H1 (cell line): Measurements from ENCODE around the gene AFAP1L2. TPM values are rescaled to one million over a fixed set of nuclear protein-coding genes. Genes with fewer than 3 reads are reported as not detected.

Experiments
- TAF7 ChIP-seq: optimal IDR thresholded peaks from 2 replicates; pipeline ENCODE3; 2011; ENCODE audit warnings: low read depth, mild to moderate bottlenecking, inconsistent platforms, low read length, moderate library complexity, borderline replicate concordance
- polyA plus RNA-seq, 7 experiments: library from polyadenylated mRNA; depleted of rRNA in 3 of 7; stranded (reverse) in 5 of 7; unstranded in 2 of 7; fragments of >200 nt in 5 of 7; fragments of 200-250 nt in 2 of 7; gene quantifications; 1 replicate in 5 of 7; 2 replicates in 1 of 7; 4 replicates in 1 of 7; pipeline versions ENCODE4 v1.2.1 to v1.2.3, GENCODE V29; 2011 to 2013; ENCODE audit warnings: missing spikeins in 2 of 7, mixed read lengths in 2 of 7
- total RNA-seq: library from RNA; stranded (reverse); fragmentation: NEBNext Ultra II Directional; extraction: Animal tissue kit (Norgen Biotek cat#: 25700); gene quantifications from 2 replicates; pipeline ENCODE4 v1.2.1, GENCODE V29; 2021
- TF ChIP-seq, protein P1 (sequence below): fragments of 300-600 bp; sonication (generic); IDR thresholded peaks from 2 replicates; pipeline ENCODE4 v1.7.1; 2012; ENCODE audit warnings: low read length, moderate library complexity, mild to moderate bottlenecking, inconsistent platforms; ENCODE audit not compliant: insufficient replicate concordance

AFAP1L2 gene
- total and polyA plus RNA-seq, 2 of the 8 experiments (the other 6 are each of a cell fraction or from before 2014, with no cell fraction given), result 3.9 to 6.4 TPM

DNA sequence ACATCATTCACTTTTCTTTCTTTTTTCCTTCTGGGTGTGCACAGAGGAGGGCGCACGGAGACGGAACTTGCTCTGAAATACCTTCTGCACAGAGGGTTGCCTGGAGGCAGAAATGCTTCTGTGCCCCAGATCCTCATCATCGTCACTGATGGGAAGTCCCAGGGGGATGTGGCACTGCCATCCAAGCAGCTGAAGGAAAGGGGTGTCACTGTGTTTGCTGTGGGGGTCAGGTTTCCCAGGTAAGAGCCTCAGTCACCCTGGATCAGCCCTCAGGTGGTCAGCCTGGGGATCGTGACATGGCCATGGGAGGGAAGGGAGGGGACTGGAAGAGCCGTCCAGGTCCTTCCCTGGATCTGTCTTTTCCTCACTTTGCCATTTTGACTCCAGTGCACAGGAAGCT is 131.6 kb downstream of the AFAP1L2 start (continued):
- TF ChIP-seq, protein P1, sequence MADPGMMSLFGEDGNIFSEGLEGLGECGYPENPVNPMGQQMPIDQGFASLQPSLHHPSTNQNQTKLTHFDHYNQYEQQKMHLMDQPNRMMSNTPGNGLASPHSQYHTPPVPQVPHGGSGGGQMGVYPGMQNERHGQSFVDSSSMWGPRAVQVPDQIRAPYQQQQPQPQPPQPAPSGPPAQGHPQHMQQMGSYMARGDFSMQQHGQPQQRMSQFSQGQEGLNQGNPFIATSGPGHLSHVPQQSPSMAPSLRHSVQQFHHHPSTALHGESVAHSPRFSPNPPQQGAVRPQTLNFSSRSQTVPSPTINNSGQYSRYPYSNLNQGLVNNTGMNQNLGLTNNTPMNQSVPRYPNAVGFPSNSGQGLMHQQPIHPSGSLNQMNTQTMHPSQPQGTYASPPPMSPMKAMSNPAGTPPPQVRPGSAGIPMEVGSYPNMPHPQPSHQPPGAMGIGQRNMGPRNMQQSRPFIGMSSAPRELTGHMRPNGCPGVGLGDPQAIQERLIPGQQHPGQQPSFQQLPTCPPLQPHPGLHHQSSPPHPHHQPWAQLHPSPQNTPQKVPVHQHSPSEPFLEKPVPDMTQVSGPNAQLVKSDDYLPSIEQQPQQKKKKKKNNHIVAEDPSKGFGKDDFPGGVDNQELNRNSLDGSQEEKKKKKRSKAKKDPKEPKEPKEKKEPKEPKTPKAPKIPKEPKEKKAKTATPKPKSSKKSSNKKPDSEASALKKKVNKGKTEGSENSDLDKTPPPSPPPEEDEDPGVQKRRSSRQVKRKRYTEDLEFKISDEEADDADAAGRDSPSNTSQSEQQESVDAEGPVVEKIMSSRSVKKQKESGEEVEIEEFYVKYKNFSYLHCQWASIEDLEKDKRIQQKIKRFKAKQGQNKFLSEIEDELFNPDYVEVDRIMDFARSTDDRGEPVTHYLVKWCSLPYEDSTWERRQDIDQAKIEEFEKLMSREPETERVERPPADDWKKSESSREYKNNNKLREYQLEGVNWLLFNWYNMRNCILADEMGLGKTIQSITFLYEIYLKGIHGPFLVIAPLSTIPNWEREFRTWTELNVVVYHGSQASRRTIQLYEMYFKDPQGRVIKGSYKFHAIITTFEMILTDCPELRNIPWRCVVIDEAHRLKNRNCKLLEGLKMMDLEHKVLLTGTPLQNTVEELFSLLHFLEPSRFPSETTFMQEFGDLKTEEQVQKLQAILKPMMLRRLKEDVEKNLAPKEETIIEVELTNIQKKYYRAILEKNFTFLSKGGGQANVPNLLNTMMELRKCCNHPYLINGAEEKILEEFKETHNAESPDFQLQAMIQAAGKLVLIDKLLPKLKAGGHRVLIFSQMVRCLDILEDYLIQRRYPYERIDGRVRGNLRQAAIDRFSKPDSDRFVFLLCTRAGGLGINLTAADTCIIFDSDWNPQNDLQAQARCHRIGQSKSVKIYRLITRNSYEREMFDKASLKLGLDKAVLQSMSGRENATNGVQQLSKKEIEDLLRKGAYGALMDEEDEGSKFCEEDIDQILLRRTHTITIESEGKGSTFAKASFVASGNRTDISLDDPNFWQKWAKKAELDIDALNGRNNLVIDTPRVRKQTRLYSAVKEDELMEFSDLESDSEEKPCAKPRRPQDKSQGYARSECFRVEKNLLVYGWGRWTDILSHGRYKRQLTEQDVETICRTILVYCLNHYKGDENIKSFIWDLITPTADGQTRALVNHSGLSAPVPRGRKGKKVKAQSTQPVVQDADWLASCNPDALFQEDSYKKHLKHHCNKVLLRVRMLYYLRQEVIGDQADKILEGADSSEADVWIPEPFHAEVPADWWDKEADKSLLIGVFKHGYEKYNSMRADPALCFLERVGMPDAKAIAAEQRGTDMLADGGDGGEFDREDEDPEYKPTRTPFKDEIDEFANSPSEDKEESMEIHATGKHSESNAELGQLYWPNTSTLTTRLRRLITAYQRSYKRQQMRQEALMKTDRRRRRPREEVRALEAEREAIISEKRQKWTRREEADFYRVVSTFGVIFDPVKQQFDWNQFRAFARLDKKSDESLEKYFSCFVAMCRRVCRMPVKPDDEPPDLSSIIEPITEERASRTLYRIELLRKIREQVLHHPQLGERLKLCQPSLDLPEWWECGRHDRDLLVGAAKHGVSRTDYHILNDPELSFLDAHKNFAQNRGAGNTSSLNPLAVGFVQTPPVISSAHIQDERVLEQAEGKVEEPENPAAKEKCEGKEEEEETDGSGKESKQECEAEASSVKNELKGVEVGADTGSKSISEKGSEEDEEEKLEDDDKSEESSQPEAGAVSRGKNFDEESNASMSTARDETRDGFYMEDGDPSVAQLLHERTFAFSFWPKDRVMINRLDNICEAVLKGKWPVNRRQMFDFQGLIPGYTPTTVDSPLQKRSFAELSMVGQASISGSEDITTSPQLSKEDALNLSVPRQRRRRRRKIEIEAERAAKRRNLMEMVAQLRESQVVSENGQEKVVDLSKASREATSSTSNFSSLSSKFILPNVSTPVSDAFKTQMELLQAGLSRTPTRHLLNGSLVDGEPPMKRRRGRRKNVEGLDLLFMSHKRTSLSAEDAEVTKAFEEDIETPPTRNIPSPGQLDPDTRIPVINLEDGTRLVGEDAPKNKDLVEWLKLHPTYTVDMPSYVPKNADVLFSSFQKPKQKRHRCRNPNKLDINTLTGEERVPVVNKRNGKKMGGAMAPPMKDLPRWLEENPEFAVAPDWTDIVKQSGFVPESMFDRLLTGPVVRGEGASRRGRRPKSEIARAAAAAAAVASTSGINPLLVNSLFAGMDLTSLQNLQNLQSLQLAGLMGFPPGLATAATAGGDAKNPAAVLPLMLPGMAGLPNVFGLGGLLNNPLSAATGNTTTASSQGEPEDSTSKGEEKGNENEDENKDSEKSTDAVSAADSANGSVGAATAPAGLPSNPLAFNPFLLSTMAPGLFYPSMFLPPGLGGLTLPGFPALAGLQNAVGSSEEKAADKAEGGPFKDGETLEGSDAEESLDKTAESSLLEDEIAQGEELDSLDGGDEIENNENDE, result no peak
- no peak for TF ChIP-seq TAF7
